DMS79 treated with DMSO at 0.1 percent for 48 hours (cell line): ENCODE measurements around the gene FOXL2.

Experiments
- DNase-seq: peaks from one replicate; lab custom pipeline; 2025; lab: John Stamatoyannopoulos, UW

The FOXL2 gene

GRCh38 chr3:138946663-138947494 is at the start of gene FOXL2, which contains the start of gene FOXL2NB:
TSS of gene FOXL2 (minus strand) at chr3:138947137. CDS start at chr3:138946722, 415 bp downstream.
TSS of gene FOXL2NB (plus strand) at chr3:138947217. CDS start at chr3:138947365, 148 bp downstream.
- peak; percentile 41 for DNase-seq

DNA sequence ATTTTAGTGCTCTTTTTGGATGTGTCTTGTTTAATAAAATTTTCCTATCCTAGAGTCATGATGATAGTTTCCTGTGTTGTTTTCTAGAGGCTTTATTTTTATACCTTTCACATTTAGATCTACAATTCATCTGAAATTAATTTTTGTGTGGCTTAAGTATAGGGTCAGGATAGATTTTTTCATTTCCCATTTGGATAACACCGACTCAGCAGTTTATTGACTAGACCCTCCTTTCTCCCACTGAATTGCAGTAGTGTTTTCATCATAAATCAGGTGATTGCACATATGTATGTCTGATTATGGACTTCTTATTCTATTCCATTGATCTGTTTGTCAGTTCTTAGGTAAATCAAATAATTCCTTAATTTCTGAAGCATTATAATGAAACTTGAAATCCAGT is 48.8 kb upstream of the FOXL2 start:
- DNase-seq, result no peak

GRCh38 chr3:138987181-138987580 is 40.2 kb upstream of the FOXL2 start:
- no peak for DNase-seq

DNA sequence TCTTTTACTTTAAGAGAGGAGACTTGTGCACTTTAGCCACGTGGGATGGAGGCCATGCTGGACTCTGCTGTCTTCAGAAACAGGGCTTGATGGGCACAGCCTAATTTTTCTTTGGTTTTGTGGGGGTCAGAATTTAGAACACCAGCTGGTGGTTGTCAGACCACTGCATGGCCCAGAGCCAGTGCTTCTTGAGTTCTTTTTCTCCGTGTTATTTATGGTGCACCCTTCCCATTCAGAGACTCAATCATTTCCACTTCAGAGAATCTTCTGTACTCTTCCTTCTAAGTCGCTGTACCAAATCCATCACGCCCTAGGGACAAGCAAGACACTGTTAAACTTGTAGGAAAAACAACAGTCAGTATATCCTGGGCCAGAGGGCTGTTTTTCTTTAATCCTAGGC is 39.0 kb upstream of the FOXL2 start:
- no peak for DNase-seq

DNA sequence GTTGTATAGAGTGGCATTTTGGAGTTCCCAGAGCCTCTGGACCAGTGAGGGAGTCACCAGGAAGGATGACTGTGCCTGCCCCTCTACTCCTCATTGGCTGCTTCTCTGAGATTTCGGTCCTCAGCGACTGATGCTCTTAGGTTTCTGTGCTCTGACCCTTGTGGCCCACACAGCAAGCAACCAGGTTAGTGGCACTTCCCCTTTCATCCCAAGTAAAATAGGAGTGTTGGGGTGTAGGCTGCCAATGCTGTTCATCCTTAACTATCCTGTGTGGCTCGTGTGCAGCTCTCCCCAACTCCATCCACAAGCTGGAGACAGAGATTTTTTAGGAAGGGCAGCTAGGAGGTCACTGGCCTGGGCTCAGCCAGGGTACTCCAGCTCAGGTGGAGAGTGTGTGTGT is 37.9 kb upstream of the FOXL2 start:
- no peak for DNase-seq

DNA sequence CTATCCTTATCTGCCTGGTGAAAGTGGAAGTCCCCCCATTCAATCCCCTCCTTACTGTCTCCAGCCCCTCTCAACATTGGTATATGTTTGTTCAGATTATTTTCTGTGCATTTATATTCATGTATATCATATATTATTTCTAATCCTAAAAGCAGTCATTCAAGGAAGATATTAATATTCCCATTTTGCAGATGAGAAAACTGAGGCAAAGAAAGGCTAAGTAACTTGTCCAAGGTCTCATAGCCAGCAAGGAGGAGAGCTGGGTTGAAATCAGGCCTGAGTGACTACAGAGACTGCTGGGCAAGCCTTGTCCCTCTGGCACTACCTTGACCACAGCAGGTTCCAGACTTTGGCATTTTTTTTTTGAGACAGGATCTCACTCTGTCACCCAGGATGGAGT is 29.1 kb upstream of the FOXL2 start:
- no peak for DNase-seq

GRCh38 chr3:138975351-138975750 is 28.4 kb upstream of the FOXL2 start:
- DNase-seq, result no peak

- DNase-seq, result no peak
These were observed 27.5 kb upstream of the FOXL2 start for GRCh38 chr3:138974462-138974861.

DNA sequence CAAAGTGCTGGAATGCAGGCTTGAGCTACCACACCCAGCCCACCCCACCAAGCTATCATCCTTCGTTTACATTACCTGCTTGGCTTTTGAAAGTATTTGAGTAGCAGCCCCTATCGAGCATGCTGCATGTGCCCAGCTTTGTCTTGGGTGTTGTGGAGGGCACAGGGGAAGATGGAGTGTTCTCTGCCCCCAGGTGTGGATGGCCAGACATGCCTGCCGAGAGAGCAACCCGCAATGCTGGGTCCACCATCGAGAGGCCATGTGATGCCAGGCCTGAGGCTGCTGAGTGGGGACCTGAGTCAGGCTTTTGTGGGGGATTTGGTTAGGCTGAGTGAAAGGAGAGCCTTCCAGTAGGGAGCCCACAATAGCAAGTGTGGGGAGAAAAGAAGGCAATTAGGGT is 26.0 kb upstream of the FOXL2 start:
- no peak for DNase-seq

DNA sequence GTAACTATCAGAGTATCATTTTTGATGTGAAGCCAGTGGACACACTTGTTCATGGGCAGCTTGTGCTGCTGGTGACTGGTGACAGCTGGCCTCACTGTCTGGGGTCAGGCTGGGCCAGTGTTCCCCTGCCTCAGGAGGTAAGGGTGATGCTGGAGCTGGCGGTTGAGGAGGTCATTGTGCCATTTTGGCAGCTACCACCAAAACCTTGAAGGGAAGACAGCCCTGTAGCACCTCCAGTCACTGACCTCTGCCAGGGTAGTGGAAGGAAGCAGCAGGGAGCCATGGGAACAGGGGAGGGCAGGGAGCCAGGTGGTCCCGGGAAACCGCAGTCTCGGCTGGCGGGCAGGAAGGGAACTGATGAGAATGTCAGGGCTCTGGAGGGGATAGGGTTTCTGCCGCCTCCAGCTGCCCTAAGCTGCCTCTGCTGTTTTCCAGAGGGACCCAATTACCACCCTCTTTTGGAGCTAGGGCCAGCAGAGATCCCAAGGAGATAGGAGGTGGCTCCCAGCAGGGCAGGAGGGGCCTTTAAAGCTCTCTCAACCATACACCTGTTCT is 24.9 kb upstream of the FOXL2 start:
- no peak for DNase-seq

DNA sequence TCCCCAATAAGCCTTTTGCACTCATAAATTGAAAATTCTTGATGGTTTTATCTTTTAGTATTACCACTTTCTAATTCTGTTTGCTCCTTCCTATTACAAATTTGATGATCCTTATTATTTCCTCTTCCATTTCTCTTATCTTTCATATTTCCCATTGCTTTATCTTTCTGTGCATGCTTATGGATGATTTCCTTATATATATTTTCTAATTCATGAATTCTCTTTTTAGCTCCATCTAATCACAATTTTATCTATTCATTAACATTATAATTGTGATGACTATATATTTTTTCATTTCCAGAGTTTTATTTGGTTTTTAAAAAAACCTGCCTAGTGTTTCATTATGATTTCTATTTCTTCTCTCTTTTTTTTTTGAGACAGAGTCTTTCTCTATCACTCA is 18.0 kb upstream of the FOXL2 start:
- DNase-seq, result no peak

DNA sequence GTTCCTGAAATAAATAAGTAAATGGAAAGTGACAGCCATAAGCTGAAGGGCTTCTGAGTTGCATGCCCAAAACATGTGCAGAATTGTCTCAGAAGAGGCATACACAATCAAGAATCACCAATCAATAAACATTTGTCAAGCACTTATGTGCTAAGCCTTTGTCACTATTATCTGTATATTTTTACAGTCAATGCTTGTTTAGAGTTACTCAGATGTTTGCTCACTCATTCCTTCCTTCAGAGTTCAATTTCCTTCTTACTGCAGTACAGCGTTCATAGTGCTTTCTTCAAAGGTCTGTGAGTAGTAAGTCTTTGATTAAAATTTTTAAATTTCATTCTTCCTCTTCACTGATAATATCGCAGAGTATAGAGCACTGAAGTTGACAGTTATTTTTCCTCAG is 17.3 kb upstream of the FOXL2 start:
- DNase-seq, result no peak

- no peak for DNase-seq
These were observed 16.1 kb upstream of the FOXL2 start for GRCh38 chr3:138962854-138963560.

- no peak for DNase-seq
These were observed 13.5 kb upstream of the FOXL2 start for GRCh38 chr3:138960417-138960852.

- DNase-seq, result no peak
These were observed 3.8 kb upstream of the FOXL2 start for GRCh38 chr3:138950701-138951100.

GRCh38 chr3:138950006-138950644 is 3.2 kb upstream of the FOXL2 start:
- peak; percentile 11 for DNase-seq

DNA sequence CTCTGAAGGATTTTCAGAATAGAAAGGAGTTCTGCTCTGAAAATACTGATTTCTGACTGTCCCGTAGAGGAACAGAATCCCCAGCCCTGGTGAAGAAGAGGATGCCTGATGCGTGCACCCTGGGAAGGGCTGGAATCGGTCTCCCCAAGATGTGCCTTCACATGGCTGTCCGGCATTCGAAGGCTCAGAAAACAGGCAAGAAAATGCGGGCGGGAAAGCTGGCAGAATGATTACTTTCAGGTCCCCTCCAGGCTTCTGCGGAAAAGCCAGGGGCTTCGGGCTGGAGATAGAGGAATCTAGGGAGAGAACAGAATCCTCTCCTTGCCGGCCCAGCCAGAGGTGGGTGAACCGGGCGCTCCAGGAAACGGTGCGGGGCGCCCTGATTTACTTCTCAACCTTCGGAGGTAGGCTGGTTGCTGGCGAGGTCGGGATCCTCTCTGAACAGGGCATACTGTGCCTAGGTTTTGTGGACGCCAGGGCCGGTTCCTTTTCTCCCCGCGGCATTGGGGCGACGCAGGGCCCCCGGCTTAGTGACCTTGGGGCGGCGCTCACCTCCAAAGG is 2.6 kb upstream of the FOXL2 start:
- DNase-seq, result no peak

GRCh38 chr3:138949002-138949418 is 2.1 kb upstream of the FOXL2 start:
- DNase-seq, result no peak

DNA sequence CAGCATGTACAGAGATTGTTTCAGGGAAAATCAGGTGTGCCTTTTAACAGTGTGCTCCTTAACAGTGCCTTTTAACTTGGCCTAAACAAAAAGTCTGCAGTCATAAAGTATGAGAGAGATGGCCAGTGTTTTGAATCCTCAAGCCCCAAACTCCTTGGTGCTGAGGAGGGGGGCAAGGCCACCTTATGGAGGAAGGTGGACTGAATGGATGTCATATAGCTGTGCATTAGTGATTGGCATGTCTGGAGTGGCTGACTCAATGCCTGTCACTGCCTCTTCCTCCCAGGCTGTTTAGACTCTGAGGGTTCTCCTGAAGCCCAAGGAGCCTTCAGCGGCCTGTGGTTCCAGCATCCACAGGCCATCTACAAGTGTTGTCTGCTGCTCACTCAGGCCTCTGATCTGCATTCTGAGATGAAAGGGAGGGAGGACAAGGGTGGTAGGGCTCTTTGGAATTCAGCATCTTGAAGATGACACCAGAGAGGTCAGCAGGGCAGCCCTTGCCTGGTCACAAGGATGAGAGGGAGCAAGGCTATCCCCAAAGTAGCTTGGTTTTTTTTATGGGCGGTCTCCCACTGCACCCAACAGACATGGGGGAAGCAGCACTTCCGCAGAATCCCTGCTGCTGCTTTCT is 1.5 kb upstream of the FOXL2 start:
- no peak for DNase-seq

DNA sequence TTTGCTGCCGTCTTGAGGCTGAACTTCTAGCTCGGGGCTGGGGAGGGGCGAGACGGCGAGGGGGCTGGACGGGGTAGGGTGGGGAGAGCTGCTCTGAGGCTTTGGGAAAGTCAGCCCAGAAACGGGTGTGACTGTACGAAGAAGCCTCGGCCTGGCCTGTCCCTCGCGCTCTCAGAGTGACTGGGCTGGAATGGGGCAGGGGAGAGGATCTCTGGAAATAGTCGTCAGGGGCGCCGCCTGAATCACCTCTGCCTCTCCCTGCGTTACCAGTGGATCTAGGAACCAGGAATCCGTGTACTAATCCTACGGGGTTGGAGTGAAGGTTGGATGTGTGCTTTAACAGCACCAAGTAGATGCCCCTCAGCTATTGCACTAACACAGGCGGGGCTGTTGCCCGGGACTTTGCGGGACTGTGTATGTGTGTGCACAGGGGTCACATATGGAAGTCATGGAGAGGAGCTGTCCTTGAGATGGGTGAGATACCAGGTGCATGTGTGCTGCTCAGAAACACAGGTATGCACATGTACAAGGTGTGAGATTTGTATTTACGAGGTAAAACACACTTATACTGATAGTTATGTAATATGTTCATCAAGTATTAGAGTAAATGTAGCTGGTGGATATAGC is 671 bp upstream of the FOXL2 start:
- no peak for DNase-seq
